COLO829 (cell line): ENCODE measurements around the gene GDPD4.

Experiments used
- DNase-seq: peaks from one replicate; pipeline ENCODE4 v3.0.0; 2012; ENCODE audit warnings: low spot score

Gene GDPD4

DNA sequence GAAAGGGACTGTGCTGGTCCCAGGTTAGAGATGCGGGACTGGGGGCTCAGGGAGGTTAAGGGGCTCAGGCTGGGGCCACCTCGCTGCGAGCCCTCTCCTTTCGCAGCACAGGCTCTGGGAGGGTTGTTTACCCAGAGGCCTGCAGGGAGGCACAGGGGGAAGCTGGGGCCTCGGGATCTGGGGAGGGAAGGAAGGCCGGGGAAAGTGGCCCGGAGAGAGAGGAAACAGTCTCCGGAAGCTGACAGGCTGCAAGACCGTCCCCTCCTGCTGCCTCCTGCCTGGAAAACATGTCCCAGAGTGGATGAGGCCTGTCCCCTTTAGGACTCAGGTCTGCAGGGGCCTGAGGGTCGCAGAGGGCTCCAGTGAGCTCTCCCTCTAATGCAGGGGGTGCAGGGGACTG, 128.0 kb downstream of the GDPD4 start:
- no peak for DNase-seq

DNA sequence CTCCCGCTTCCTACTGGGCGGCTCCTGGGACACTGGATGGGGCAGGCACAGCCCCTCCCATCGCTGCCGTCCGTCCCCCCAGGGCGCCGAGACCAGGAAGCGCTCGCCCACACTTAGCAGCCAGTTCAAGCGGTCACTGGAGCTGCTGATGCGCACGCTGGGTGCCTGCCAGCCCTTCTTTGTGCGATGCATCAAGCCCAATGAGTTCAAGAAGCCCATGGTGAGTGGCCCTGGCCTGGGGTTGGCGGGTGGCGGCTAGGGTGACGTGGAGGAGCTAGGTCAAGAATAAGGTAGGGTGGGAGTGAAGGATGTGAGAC, 128.9 kb downstream of the GDPD4 start:
- peak; percentile 50 for DNase-seq

DNA sequence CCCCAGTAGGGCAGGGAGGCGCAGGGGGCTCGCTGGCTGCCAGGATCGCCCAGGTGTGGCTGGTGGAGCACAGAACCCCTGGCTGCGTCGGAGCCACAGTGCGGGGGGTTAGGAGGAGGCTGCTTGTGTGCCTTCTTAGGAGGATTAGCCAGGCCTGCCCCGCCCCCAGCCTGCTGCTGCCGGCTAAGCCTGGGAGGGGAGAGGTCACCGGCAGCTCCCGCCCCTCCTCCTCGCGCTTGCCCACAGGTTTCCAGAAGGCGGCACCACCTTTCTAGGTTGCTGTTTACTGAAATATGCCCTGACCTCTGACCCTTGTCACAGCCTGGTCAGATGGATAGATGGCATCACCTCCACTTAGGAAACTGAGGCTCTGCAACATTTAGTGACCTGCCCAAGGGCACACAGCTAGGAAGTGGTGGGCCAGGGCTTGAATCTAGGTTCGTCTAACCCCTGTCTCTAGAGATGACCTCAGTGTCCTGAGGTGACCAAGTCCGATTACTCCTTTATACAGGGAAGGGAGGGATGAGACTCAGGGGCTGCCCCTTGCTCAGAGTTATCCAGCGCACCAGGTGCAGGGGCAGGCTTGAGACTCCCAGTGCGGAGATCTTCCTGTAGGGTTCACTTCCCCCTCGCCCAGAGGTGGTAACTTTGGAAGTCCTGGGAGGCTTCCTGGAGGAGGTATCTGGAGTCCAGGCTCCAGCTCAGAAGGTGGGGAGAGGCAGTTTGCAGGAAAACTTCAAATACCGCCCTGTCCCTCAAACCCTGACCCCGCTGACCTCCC, 129.4 kb downstream of the GDPD4 start:
- DNase-seq: no peak

DNA sequence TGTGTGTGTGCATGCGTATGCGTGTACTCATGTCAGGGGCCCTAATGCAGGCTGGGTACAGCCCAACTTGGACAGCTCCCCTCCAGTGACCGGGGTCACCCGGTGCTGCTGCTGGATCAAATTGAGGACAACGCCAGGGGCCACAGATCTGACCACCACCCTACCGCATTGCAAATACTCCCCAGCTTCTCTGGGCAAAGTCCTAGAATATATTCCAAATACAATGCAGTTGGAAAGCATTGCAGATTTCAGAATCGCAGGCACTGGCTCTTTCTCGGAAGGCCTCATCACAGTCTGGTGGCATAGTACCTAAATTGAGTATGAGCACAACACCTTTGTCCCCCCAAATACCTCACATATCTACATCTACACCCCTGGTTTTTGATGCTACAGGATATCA, 130.2 kb downstream of the GDPD4 start:
- no peak for DNase-seq

DNA sequence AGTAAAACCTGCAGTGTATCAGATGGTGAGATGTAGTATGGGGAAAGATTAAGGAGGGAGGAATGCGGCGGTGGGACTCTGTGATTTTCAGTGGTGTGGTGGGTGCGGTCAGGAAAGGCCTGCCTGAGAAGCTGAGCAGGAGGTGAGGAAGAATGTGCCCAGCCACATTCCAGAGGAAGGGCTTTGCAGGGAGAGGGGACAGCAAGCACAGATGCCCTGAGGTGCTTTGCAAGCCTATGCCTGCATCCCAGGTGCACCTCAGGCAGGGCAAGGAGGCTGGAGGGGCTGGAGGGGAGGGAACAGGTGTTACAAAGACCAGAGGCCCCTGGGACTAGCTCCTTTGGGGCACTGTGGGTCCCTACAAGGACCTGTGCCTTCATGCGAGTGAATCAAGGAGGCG, 131.4 kb downstream of the GDPD4 start:
- DNase-seq: no peak

DNA sequence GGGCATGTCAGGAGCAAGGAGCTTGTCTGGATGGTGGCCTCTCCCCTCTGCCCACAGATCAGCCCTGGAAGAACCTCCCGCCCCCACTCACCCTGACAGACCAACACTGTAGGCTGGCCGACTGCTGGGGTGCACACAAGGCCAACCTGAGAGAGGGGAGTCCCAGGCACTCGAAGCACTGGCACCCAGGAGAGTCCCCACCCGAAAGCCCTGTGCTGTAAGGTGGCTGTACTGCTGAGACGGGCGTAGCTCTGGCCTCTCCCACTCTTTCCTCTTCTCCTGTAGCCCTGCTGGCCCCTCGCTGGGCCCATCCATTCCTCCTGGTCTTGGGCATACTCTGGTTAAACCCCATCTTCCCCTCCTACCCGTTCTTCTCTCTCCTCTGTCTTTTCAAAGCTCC, 133.7 kb downstream of the GDPD4 start:
- DNase-seq: no peak

DNA sequence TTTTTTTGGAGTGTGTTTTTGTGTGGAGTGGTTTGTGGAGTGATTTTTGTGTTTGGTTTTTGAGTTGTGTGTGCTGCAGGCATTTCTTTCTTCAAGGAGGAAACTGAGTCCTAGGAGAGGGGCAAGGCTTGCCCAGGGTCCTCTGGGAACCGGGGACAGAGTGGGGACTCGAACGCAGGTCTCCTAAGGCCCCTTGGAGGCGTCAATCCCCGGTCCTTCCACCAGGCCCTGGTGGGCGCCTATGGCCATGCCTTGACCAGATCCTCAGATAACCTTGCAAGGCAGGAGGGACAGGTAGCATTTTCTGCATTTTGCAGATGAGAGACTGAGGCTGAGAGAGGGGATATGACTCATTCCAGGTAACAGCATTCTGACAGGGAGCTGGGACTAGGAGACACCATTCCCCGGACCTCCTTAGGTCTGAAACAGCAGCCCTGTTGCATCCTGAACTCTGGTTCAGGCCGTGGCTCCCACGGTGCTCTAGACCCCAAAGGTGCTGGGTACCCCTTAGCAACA, 134.3 kb downstream of the GDPD4 start:
- DNase-seq: no peak
